Measurements from ENCODE around the gene NECTIN3.

The NECTIN3 gene

GRCh38 chr3:111073218-111073617, 1.6 kb downstream of the NECTIN3 start:
- Histone ChIP-seq H3K27ac (no peak overlapping the region), H3K9me3 (ENCODE audit: low read depth, low read length) (no peaks in the 10 kb centered on the region), H3K9ac (ENCODE audit: insufficient read length) (peak overlapping the region; percentile 73), H3K4me3 (peak overlapping the region; percentile 81), H3K36me3 (ENCODE audit: insufficient read depth, low read length) (no peaks in the 10 kb centered on the region)
- no peak for DNase-seq (ENCODE audit: low read depth, low spot score)
- no peak for TF ChIP-seq EZH2 (IDR thresholded peaks at IDR 0.05)
- TF ChIP-seq FOXP2 (optimal IDR thresholded peaks at IDR 0.05; ENCODE audit: control extremely low read depth, extremely low read length, insufficient read depth) = no peak
- TF ChIP-seq POLR2AphosphoS5 (IDR thresholded peaks at IDR 0.05; ENCODE audit: borderline replicate concordance, low read depth, low read length) = no peak

- DNase-seq (ENCODE audit: low read depth, low spot score) = no peak
- no peak for TF ChIP-seq EZH2 (IDR thresholded peaks at IDR 0.05)
- no peak for TF ChIP-seq FOXP2 (optimal IDR thresholded peaks at IDR 0.05; ENCODE audit: control extremely low read depth, extremely low read length, insufficient read depth)
- no peak for TF ChIP-seq POLR2AphosphoS5 (IDR thresholded peaks at IDR 0.05; ENCODE audit: borderline replicate concordance, low read depth, low read length)
- Histone ChIP-seq H3K27ac (no peak overlapping the region), H3K36me3 (ENCODE audit: insufficient read depth, low read length) (no peaks in the 10 kb centered on the region), H3K9me3 (ENCODE audit: low read depth, low read length) (no peaks in the 10 kb centered on the region), H3K4me3 (no peak overlapping the region), H3K9ac (ENCODE audit: insufficient read length) (no peak overlapping the region)
Measured at GRCh38 chr3:111076732-111077131, 5.1 kb downstream of the NECTIN3 start.

GRCh38 chr3:111077369-111077768, 5.8 kb downstream of the NECTIN3 start:
- Histone ChIP-seq H3K36me3 (ENCODE audit: insufficient read depth, low read length) (no peaks in the 10 kb centered on the region), H3K9me3 (ENCODE audit: low read depth, low read length) (no peaks in the 10 kb centered on the region), H3K4me3 (no peak overlapping the region), H3K9ac (ENCODE audit: insufficient read length) (no peak overlapping the region), H3K27ac (no peak overlapping the region)
- DNase-seq (ENCODE audit: low read depth, low spot score) = no peak
- TF ChIP-seq POLR2AphosphoS5 (IDR thresholded peaks at IDR 0.05; ENCODE audit: borderline replicate concordance, low read depth, low read length) = no peak
- TF ChIP-seq FOXP2 (optimal IDR thresholded peaks at IDR 0.05; ENCODE audit: control extremely low read depth, extremely low read length, insufficient read depth) = no peak
- no peak for TF ChIP-seq EZH2 (IDR thresholded peaks at IDR 0.05)

GRCh38 chr3:111080413-111080812, 8.8 kb downstream of the NECTIN3 start:
- Histone ChIP-seq H3K27ac (no peak overlapping the region), H3K9ac (ENCODE audit: insufficient read length) (no peak overlapping the region), H3K9me3 (ENCODE audit: low read depth, low read length) (no peaks in the 10 kb centered on the region), H3K36me3 (ENCODE audit: insufficient read depth, low read length) (no peaks in the 10 kb centered on the region), H3K4me3 (no peak overlapping the region)
- TF ChIP-seq FOXP2 (optimal IDR thresholded peaks at IDR 0.05; ENCODE audit: control extremely low read depth, extremely low read length, insufficient read depth) (no peak), POLR2AphosphoS5 (IDR thresholded peaks at IDR 0.05; ENCODE audit: borderline replicate concordance, low read depth, low read length) (no peak), EZH2 (IDR thresholded peaks at IDR 0.05) (no peak)
- peak; percentile 30 for DNase-seq (ENCODE audit: low read depth, low spot score)

GRCh38 chr3:111081008-111081545, 9.5 kb downstream of the NECTIN3 start:
- Histone ChIP-seq H3K9me3 (ENCODE audit: low read depth, low read length) (no peaks in the 10 kb centered on the region), H3K27ac (no peak overlapping the region), H3K4me3 (no peak overlapping the region), H3K36me3 (ENCODE audit: insufficient read depth, low read length) (no peaks in the 10 kb centered on the region), H3K9ac (ENCODE audit: insufficient read length) (no peak overlapping the region)
- DNase-seq (ENCODE audit: low read depth, low spot score) = no peak
- TF ChIP-seq POLR2AphosphoS5 (IDR thresholded peaks at IDR 0.05; ENCODE audit: borderline replicate concordance, low read depth, low read length) (no peak), EZH2 (IDR thresholded peaks at IDR 0.05) (no peak), FOXP2 (optimal IDR thresholded peaks at IDR 0.05; ENCODE audit: control extremely low read depth, extremely low read length, insufficient read depth) (no peak)

- Histone ChIP-seq H3K9ac (ENCODE audit: insufficient read length) (no peak overlapping the region), H3K9me3 (ENCODE audit: low read depth, low read length) (no peaks in the 10 kb centered on the region), H3K4me3 (no peak overlapping the region), H3K27ac (no peak overlapping the region), H3K36me3 (ENCODE audit: insufficient read depth, low read length) (no peaks in the 10 kb centered on the region)
- no peak for TF ChIP-seq FOXP2 (optimal IDR thresholded peaks at IDR 0.05; ENCODE audit: control extremely low read depth, extremely low read length, insufficient read depth)
- DNase-seq (ENCODE audit: low read depth, low spot score) = no peak
Measured at GRCh38 chr3:111084911-111085310, 13.3 kb downstream of the NECTIN3 start.

- no peak for DNase-seq (ENCODE audit: low read depth, low spot score)
- H3K9me3 ChIP-seq (ENCODE audit: low read depth, low read length) = no peaks in the 10 kb centered on the region
- no peaks in the 10 kb centered on the region for H3K36me3 ChIP-seq (ENCODE audit: insufficient read depth, low read length)
- TF ChIP-seq FOXP2 (optimal IDR thresholded peaks at IDR 0.05; ENCODE audit: control extremely low read depth, extremely low read length, insufficient read depth) (no peak), EZH2 (IDR thresholded peaks at IDR 0.05) (no peak), POLR2AphosphoS5 (IDR thresholded peaks at IDR 0.05; ENCODE audit: borderline replicate concordance, low read depth, low read length) (no peak)
- H3K9ac ChIP-seq (ENCODE audit: insufficient read length) = no peak overlapping the region
- no peak overlapping the region for H3K4me3 ChIP-seq
- no peak overlapping the region for H3K27ac ChIP-seq
Measured at GRCh38 chr3:111087924-111088469, 16.4 kb downstream of the NECTIN3 start.

GRCh38 chr3:111096487-111097209, 25.0 kb downstream of the NECTIN3 start:
- Histone ChIP-seq H3K36me3 (ENCODE audit: insufficient read depth, low read length) (no peaks in the 10 kb centered on the region), H3K9ac (ENCODE audit: insufficient read length) (no peak overlapping the region), H3K27ac (no peak overlapping the region), H3K4me3 (no peak overlapping the region), H3K9me3 (ENCODE audit: low read depth, low read length) (no peaks in the 10 kb centered on the region)
- TF ChIP-seq FOXP2 (optimal IDR thresholded peaks at IDR 0.05; ENCODE audit: control extremely low read depth, extremely low read length, insufficient read depth) = no peak
- no peak for TF ChIP-seq POLR2AphosphoS5 (IDR thresholded peaks at IDR 0.05; ENCODE audit: borderline replicate concordance, low read depth, low read length)
- no peak for TF ChIP-seq EZH2 (IDR thresholded peaks at IDR 0.05)
- no peak for DNase-seq (ENCODE audit: low read depth, low spot score)
